Smooth muscle cell of the pulmonary artery (primary cell): ENCODE results near the gene CD248. TPM values are rescaled to one million over a fixed set of nuclear protein-coding genes. Genes with fewer than 3 reads are reported as not detected.

Experiments
- total RNA-seq: library from RNA; depleted of rRNA; stranded (reverse); fragments of >200 nt; gene quantifications from 2 replicates; pipeline ENCODE4 v1.2.3, GENCODE V29; 2014

The CD248 gene
- total RNA-seq = 51.9 and 182 TPM in 2 replicates

GRCh38 chr11:66316849-66317251 is at the start of gene CD248:
TSS of gene CD248 (minus strand) at chr11:66317044. CDS start at chr11:66317027, 17 bp downstream.

GRCh38 chr11:66347425-66348276 is 30.8 kb upstream of the CD248 start, which contains the start of gene B4GAT1:
TSS of gene B4GAT1 (minus strand) at chr11:66347629. CDS start at chr11:66347545, 84 bp downstream.

GRCh38 chr11:66344550-66345315 is 27.9 kb upstream of the CD248 start, which contains the start of gene BRMS1:
TSS of gene BRMS1 (minus strand) at chr11:66345104. CDS start at chr11:66342234, 2,870 bp downstream.

GRCh38 chr11:66336234-66337102 is 19.6 kb upstream of the CD248 start, which contains the start of gene RIN1:
TSS of gene RIN1 (minus strand) at chr11:66336434. CDS start at chr11:66336402, 32 bp downstream.

GRCh38 chr11:66291706-66292542 is 24.9 kb downstream of the CD248 start, which contains the start of gene TMEM151A:
TSS of gene TMEM151A (plus strand) at chr11:66291894. CDS start at chr11:66292014, 120 bp downstream.

GRCh38 chr11:66288671-66289547 is 27.9 kb downstream of the CD248 start, which contains the start of gene YIF1A:
TSS of gene YIF1A (minus strand) at chr11:66289143. CDS start at chr11:66288985, 158 bp downstream.

GRCh38 chr11:66277471-66278362 is 39.1 kb downstream of the CD248 start, which contains the start of gene CNIH2:
TSS of gene CNIH2 (plus strand) at chr11:66278175. CDS start at chr11:66278457, 282 bp downstream.

GRCh38 chr11:66268244-66268951 is 48.4 kb downstream of the CD248 start, which contains the start of gene RAB1B:
TSS of gene RAB1B (plus strand) at chr11:66268639. CDS start at chr11:66268680, 41 bp downstream.

Other genes starting within 250 kb of the CD248 start
- 47.6 and 75.8 TPM in 2 replicates for gene PACS1, start 246.8 kb downstream of the CD248 start, total RNA-seq
- 27.0 and 34.0 TPM in 2 replicates for gene KLC2, start 59.3 kb downstream of the CD248 start, total RNA-seq
- gene RAB1B, start 48.4 kb downstream of the CD248 start, total RNA-seq = 118 and 126 TPM in 2 replicates
- 0.72 and 0.86 TPM in 2 replicates for gene CNIH2, start 38.9 kb downstream of the CD248 start, total RNA-seq
- gene YIF1A, start 27.9 kb downstream of the CD248 start, total RNA-seq = 195 TPM in 2 replicates
- gene TMEM151A, start 25.1 kb downstream of the CD248 start, total RNA-seq = 0.72 and 2.2 TPM in 2 replicates
- 17.9 and 19.5 TPM in 2 replicates for gene RIN1, start 19.4 kb upstream of the CD248 start, total RNA-seq
- 28.1 and 30.8 TPM in 2 replicates for gene BRMS1, start 28.1 kb upstream of the CD248 start, total RNA-seq
- 65.9 and 89.3 TPM in 2 replicates for gene B4GAT1, start 30.6 kb upstream of the CD248 start, total RNA-seq
- gene SLC29A2, start 54.7 kb upstream of the CD248 start, total RNA-seq = 0.36 and 0.78 TPM in 2 replicates
- not detected in 2 replicates for gene NPAS4, start 104.0 kb upstream of the CD248 start, total RNA-seq
- gene MRPL11, start 121.8 kb upstream of the CD248 start, total RNA-seq = 22.5 and 24.4 TPM in 2 replicates
- 14.5 and 18.9 TPM in 2 replicates for gene PELI3, start 149.9 kb upstream of the CD248 start, total RNA-seq
- gene DPP3, start 163.4 kb upstream of the CD248 start, total RNA-seq = 41.2 and 64.1 TPM in 2 replicates
- gene BBS1, start 193.6 kb upstream of the CD248 start, total RNA-seq = 45.2 and 47.0 TPM in 2 replicates
- gene ZDHHC24, start 229.0 kb upstream of the CD248 start, total RNA-seq = 13.9 and 14.7 TPM in 2 replicates
- 0.07 TPM in 1 of 2 replicates, not detected in the other for gene ACTN3, start 229.9 kb upstream of the CD248 start, total RNA-seq